Transverse colon (tissue), 3 donors: ENCODE data around the gene MGMT.

ENCODE experiments used
- CTCF ChIP-seq, 5 experiments: fragments of 200-600 bp in 3 of 5; fragments of 450-650 bp in 2 of 5; sonication (generic) in 3 of 5; IDR thresholded peaks; 1 replicate in 2 of 5; 2 replicates in 3 of 5; pipeline ENCODE4 v1.5.1; 2016 to 2017; ENCODE audit warnings: antibody characterized with exemption in 5 of 5, inconsistent platforms in 3 of 5, mild to moderate bottlenecking in 2 of 5, moderate library complexity in 1 of 5
- EP300 ChIP-seq: sonication (generic); formaldehyde crosslinking; IDR thresholded peaks from one replicate; pipeline ENCODE4 v1.6.1; 2017; ENCODE audit warnings: antibody characterized with exemption, low read depth
- POLR2A ChIP-seq: fragments of 450-650 bp; IDR thresholded peaks from one replicate; pipeline ENCODE4 v1.6.1; 2016; ENCODE audit warnings: antibody characterized with exemption, mild to moderate bottlenecking, moderate library complexity

GRCh38 chr10:129477051-129477450 lies 10.0 kb downstream of the MGMT start:
- TF ChIP-seq CTCF (IDR thresholded peaks at IDR 0.05): no peak
- no peak for TF ChIP-seq POLR2A
- TF ChIP-seq EP300: no peak
